GM10847 (cell line): ENCODE results near the gene GATA5.

Source experiments
- POLR2A ChIP-seq: IDR thresholded peaks from 2 replicates; pipeline ENCODE4 v1.6.1; 2011; ENCODE audit not compliant: insufficient read length; ENCODE audit errors: extremely low read depth

The GATA5 gene

GRCh38 chr20:62446481-62446880 is 29.3 kb downstream of the GATA5 start:
- TF ChIP-seq POLR2A: no peak

- no peak for TF ChIP-seq POLR2A
Observed at GRCh38 chr20:62445553-62446340, 30.0 kb downstream of the GATA5 start.

- TF ChIP-seq POLR2A: no peak
Observed at GRCh38 chr20:62444286-62444685, 31.5 kb downstream of the GATA5 start.

- no peak for TF ChIP-seq POLR2A
Observed at GRCh38 chr20:62441987-62442539, 33.7 kb downstream of the GATA5 start.

GRCh38 chr20:62439218-62439617 is 36.6 kb downstream of the GATA5 start:
- TF ChIP-seq POLR2A: no peak

GRCh38 chr20:62437927-62438326 is 37.9 kb downstream of the GATA5 start:
- no peak for TF ChIP-seq POLR2A

- TF ChIP-seq POLR2A: no peak
Observed at GRCh38 chr20:62437496-62437895, 38.3 kb downstream of the GATA5 start.

GRCh38 chr20:62436692-62437091 is 39.1 kb downstream of the GATA5 start:
- TF ChIP-seq POLR2A: no peak

GRCh38 chr20:62433658-62434497 is 41.9 kb downstream of the GATA5 start:
- no peak for TF ChIP-seq POLR2A

- TF ChIP-seq POLR2A: no peak
Observed at GRCh38 chr20:62430866-62431447, 44.8 kb downstream of the GATA5 start.

GRCh38 chr20:62430311-62430853 is 45.4 kb downstream of the GATA5 start:
- TF ChIP-seq POLR2A: no peak

- no peak for TF ChIP-seq POLR2A
Observed at GRCh38 chr20:62429455-62430310, 46.1 kb downstream of the GATA5 start.

- TF ChIP-seq POLR2A: no peak
Observed at GRCh38 chr20:62428396-62429295, 47.1 kb downstream of the GATA5 start.
